ENCODE data around the gene PCDHB7.
"Not testable (repeated sequence)": the region's sequence is repeated elsewhere in the genome, so short reads cannot be mapped to it uniquely, and the experiment has no call there.

DNA sequence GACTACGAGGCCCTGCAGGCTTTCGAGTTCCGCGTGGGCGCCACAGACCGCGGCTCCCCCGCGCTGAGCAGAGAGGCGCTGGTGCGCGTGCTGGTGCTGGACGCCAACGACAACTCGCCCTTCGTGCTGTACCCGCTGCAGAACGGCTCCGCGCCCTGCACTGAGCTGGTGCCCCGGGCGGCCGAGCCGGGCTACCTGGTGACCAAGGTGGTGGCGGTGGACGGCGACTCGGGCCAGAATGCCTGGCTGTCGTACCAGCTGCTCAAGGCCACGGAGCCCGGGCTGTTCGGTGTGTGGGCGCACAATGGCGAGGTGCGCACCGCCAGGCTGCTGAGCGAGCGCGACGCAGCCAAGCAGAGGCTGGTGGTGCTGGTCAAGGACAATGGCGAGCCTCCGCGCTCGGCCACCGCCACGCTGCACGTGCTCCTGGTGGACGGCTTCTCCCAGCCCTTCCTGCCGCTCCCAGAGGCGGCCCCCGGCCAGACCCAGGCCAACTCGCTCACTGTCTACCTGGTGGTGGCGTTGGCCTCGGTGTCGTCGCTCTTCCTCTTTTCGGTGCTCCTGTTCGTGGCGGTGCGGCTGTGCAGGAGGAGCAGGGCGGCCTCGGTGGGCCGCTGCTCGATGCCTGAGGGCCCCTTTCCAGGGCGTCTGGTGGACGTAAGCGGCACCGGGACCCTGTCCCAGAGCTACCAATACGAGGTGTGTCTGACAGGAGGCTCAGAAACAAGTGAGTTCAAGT is 11.8 kb downstream of the PCDHB7 start:
- TF ChIP-seq, protein P1, sequence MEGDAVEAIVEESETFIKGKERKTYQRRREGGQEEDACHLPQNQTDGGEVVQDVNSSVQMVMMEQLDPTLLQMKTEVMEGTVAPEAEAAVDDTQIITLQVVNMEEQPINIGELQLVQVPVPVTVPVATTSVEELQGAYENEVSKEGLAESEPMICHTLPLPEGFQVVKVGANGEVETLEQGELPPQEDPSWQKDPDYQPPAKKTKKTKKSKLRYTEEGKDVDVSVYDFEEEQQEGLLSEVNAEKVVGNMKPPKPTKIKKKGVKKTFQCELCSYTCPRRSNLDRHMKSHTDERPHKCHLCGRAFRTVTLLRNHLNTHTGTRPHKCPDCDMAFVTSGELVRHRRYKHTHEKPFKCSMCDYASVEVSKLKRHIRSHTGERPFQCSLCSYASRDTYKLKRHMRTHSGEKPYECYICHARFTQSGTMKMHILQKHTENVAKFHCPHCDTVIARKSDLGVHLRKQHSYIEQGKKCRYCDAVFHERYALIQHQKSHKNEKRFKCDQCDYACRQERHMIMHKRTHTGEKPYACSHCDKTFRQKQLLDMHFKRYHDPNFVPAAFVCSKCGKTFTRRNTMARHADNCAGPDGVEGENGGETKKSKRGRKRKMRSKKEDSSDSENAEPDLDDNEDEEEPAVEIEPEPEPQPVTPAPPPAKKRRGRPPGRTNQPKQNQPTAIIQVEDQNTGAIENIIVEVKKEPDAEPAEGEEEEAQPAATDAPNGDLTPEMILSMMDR (conservative IDR thresholded peaks at IDR 0.05 in 1 of 2, IDR thresholded peaks at IDR 0.05 in 1 of 2; ENCODE audit: low read depth in 1 of 2, low read length in 2 of 2), result not testable (repeated sequence)
- not testable (repeated sequence) for TF ChIP-seq EZH2 (IDR thresholded peaks at IDR 0.05; ENCODE audit: low read length, missing control alignments)
